Ishikawa (cell line): Measurements from ENCODE around the gene RFXANK.

Experiments used
- CEBPB ChIP-seq: IDR thresholded peaks from 2 replicates; pipeline ENCODE4 v1.6.1; 2012
- CREB1 ChIP-seq: IDR thresholded peaks from 2 replicates; pipeline ENCODE4 v1.6.1; 2012; ENCODE audit warnings: low read depth
- EGR1 ChIP-seq: IDR thresholded peaks from 2 replicates; pipeline ENCODE4 v1.6.1; 2012
- EP300 ChIP-seq: IDR thresholded peaks from 2 replicates; pipeline ENCODE4 v1.6.1; 2012; ENCODE audit warnings: borderline replicate concordance
- FOXM1 ChIP-seq: IDR thresholded peaks from 2 replicates; pipeline ENCODE4 v1.6.1; 2012; ENCODE audit warnings: low read depth, borderline replicate concordance
- NFIC ChIP-seq: IDR thresholded peaks from 2 replicates; pipeline ENCODE4 v1.6.1; 2012
- RAD21 ChIP-seq: IDR thresholded peaks from 2 replicates; pipeline ENCODE4 v1.6.1; 2012; ENCODE audit warnings: low read depth
- TAF1 ChIP-seq: IDR thresholded peaks from 2 replicates; pipeline ENCODE4 v1.6.1; 2012; ENCODE audit warnings: low read depth, mild to moderate bottlenecking
- TCF12 ChIP-seq: IDR thresholded peaks from 2 replicates; pipeline ENCODE4 v1.6.1; 2012; ENCODE audit warnings: low read depth
- TEAD4 ChIP-seq: IDR thresholded peaks from 2 replicates; pipeline ENCODE4 v1.6.1; 2012
- USF1 ChIP-seq: IDR thresholded peaks from 2 replicates; pipeline ENCODE4 v1.6.1; 2012
- YY1 ChIP-seq: IDR thresholded peaks from 2 replicates; pipeline ENCODE4 v1.6.1; 2012; ENCODE audit warnings: low read depth
- ZBTB7A ChIP-seq: IDR thresholded peaks from 2 replicates; pipeline ENCODE4 v1.6.1; 2012; ENCODE audit warnings: low read depth
- TF ChIP-seq, protein P1 (sequence below): IDR thresholded peaks from 2 replicates; pipeline ENCODE4 v1.6.1; 2012
- TF ChIP-seq, protein P2 (sequence below): IDR thresholded peaks from 2 replicates; pipeline ENCODE4 v1.6.1; 2012; ENCODE audit warnings: low read depth, mild to moderate bottlenecking

The RFXANK gene

DNA sequence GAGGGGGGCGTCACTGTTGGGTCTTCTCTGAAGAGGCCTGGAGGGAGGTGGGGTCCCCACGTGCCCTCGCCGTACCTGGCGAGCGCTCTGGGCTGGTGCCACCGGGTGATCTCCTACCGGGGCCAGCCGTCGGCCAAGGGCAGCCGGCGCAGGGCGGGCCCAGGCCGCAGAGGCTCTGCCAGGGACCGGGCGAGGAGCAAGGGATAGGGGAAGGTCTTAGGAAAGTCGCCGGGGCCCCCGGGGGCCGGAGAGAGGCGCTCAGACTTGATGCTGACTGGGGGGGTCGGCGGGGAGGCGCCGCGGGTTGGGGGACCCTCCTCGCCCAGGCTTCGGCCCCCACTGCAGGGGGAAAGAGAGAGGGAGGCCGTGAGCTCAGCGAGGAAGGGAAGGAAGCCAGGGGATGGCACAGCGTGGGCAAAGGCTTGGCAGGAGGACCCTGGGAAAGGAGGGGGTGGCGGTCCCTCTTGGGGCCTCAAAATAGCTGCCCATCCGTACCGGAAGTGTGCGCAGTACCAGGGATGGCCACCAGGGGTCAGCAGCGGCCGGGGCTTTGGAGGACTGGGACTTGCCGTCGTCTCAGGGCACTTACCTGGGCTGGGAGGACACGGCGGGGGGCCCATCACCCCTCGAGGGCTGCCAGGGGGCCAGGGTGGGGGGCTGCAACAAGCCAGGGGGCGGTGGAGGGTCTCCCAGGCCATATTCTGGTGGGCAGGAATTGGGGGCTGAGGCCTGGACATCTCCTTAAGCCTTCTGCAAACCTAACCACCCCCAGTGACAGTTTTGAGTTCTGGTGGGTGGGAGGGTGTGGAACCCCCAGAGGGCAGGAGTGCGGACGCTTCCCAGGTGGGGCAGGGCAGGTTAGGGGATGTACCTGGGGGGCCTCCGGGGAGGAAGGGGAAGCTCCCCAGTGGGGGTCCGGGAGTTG is 46.1 kb upstream of the RFXANK start:
- peak; percentile 90 for TF ChIP-seq RAD21
- TF ChIP-seq ZBTB7A, result peak; percentile 3
- TF ChIP-seq TAF1, result no peak

DNA sequence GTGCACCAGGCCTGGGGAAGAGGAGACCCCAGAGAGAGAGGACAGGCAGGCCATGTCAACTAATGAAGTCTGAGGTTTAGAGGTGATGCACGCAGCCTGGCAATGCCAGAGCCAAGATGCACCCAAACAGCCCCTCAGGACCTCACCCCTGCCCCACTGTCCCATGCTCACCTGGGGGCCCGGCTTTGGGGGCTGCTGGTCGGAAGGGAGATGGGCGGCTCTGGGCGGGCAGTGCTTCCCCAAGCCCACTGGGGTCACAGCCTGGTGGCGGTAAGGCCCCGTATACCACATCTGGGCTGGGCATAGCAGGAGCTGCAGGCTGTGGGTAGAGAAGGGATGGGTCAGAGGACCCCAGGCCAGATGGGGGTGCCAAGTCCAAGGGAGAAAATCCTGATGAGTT is 45.2 kb upstream of the RFXANK start:
- TF ChIP-seq YY1 (no peak), CREB1 (no peak), NFIC (no peak), TEAD4 (no peak), CEBPB (no peak), EP300 (no peak)

DNA sequence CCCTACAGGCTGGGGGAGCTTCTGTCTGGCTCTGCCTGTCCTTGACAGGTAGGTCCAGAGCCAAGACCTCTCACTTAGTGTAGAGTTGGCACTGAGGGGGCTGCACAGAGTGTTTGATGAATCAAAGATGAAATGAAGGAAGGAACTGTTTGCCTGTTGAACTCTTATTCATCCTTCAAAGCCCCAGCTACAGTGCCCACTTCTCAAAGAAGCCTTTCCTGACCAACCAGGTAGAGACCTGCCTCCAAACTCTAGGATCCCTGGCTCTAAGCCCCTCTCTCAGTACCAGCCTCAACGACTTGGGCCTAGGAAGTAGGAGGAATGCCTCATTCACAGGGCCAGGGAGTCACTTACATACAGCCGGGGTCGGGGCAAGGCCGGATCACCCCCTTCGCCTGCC is 44.7 kb upstream of the RFXANK start:
- no peak for TF ChIP-seq TCF12
- TF ChIP-seq CEBPB, result no peak
- TF ChIP-seq YY1, result no peak
- TF ChIP-seq NFIC, result no peak
- TF ChIP-seq, protein P1, sequence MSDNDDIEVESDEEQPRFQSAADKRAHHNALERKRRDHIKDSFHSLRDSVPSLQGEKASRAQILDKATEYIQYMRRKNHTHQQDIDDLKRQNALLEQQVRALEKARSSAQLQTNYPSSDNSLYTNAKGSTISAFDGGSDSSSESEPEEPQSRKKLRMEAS, result no peak
- TF ChIP-seq, protein P2, sequence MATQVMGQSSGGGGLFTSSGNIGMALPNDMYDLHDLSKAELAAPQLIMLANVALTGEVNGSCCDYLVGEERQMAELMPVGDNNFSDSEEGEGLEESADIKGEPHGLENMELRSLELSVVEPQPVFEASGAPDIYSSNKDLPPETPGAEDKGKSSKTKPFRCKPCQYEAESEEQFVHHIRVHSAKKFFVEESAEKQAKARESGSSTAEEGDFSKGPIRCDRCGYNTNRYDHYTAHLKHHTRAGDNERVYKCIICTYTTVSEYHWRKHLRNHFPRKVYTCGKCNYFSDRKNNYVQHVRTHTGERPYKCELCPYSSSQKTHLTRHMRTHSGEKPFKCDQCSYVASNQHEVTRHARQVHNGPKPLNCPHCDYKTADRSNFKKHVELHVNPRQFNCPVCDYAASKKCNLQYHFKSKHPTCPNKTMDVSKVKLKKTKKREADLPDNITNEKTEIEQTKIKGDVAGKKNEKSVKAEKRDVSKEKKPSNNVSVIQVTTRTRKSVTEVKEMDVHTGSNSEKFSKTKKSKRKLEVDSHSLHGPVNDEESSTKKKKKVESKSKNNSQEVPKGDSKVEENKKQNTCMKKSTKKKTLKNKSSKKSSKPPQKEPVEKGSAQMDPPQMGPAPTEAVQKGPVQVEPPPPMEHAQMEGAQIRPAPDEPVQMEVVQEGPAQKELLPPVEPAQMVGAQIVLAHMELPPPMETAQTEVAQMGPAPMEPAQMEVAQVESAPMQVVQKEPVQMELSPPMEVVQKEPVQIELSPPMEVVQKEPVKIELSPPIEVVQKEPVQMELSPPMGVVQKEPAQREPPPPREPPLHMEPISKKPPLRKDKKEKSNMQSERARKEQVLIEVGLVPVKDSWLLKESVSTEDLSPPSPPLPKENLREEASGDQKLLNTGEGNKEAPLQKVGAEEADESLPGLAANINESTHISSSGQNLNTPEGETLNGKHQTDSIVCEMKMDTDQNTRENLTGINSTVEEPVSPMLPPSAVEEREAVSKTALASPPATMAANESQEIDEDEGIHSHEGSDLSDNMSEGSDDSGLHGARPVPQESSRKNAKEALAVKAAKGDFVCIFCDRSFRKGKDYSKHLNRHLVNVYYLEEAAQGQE, result no peak
- no peak for TF ChIP-seq ZBTB7A
- TF ChIP-seq TEAD4, result no peak
- no peak for TF ChIP-seq RAD21
- no peak for TF ChIP-seq FOXM1
- no peak for TF ChIP-seq CREB1
- TF ChIP-seq EP300, result no peak
- no peak for TF ChIP-seq USF1
- no peak for TF ChIP-seq EGR1
- TF ChIP-seq TAF1, result no peak

DNA sequence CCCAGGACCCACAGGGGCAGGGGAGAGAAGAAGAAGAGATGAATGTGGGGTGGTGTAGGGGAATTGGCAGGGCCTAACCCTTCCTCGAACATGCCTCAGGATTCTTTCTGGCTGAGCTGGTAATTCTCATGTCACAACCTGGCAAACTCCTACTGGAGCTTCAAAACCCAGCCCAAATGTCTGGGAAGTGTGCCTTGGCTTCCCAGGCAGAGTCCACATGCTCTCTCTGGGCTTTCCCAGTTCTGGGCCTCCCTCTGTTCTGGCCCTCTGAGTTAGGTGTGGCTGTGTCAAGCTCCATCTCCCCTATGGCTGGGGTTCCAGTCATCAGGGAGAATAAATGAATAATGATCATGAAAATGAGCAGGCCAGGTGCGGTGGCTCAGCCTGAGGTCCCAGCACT is 42.6 kb upstream of the RFXANK start:
- TF ChIP-seq TEAD4, result no peak
- TF ChIP-seq TCF12, result no peak
- no peak for TF ChIP-seq EP300
- TF ChIP-seq USF1, result no peak
- TF ChIP-seq CREB1, result no peak

- TF ChIP-seq CREB1, result no peak
- no peak for TF ChIP-seq ZBTB7A
- TF ChIP-seq EP300, result no peak
- TF ChIP-seq USF1, result no peak
Observed at GRCh38 chr19:19151418-19151817, 40.6 kb upstream of the RFXANK start.

DNA sequence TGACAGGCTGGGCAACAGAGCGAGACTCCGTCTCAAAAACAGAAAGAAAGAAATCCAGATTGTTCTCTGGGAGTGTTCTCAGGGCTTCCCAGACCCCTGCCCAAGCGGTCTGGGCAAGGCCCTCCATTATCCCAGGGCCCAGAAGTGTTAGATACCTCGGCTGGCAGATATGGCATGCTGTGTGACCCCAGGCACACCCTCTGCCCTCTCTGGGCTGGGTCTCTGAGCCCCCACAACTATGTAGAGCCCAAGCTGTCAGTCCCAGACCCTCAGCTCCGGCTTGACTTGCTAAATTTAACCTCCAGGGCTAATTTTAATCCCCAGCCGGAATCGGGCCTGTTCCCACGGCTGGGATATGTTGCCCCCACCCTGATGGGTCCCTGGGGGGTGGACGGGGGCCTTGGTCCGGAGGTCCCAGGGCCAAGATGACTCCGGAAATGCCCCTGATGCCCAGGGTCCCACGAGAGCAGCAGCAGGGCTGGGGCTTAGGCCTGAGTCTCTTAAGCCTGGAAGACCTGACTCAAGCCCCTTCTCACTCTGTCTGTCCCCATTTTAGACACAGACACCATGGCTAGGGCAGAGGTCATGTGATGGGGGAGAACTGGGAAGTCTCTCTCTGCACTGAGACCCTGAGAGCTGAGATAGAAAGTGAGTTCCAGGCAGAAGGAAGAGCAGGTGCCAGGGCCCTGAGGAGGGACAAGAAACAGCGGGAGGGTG is 39.2 kb upstream of the RFXANK start:
- TF ChIP-seq, protein P2, result no peak
- TF ChIP-seq, protein P1, result no peak
- TF ChIP-seq CEBPB (no peak), TAF1 (no peak), TCF12 (no peak), YY1 (no peak)
